GM23338 (cell line): Measurements from ENCODE around the gene PTCD2. TPM values are rescaled to one million over a fixed set of nuclear protein-coding genes. Genes with fewer than 3 reads are reported as not detected.

Experiments
- ATAC-seq: fragments of 200-7000 bp; cut with Tn5 transposase; 3 replicates; pipeline ENCODE4 v1.9.1; 2020
- DNase-seq: peaks from one replicate; pipeline ENCODE4 v3.0.0-alpha.2; 2015; ENCODE audit warnings: low spot score
- H2AFZ ChIP-seq: fragments of 200-600 bp; sonication (generic); 2 replicates; pipeline ENCODE4 v1.8.0; 2016; ENCODE audit warnings: antibody characterized with exemption, mild to moderate bottlenecking, moderate library complexity
- H3F3A ChIP-seq: fragments of 200-600 bp; sonication (generic); replicated peaks from 2 replicates; pipeline ENCODE4 v1.8.0; 2017; ENCODE audit warnings: antibody characterized with exemption, mixed run types, low read depth
- H3K27ac ChIP-seq: fragments of 200-600 bp; sonication (generic); 2 replicates; pipeline ENCODE4 v1.6.1; 2016; ENCODE audit warnings: low read depth
- H3K27me3 ChIP-seq: fragments of 200-600 bp; sonication (generic); 2 replicates; pipeline ENCODE4 v1.8.0; 2016; ENCODE audit warnings: mild to moderate bottlenecking, mixed run types, moderate library complexity; ENCODE audit not compliant: insufficient read depth
- H3K36me3 ChIP-seq: fragments of 200-600 bp; sonication (generic); 2 replicates; pipeline ENCODE4 v1.8.0; 2016; ENCODE audit warnings: mild to moderate bottlenecking; ENCODE audit not compliant: insufficient read depth
- H3K4me1 ChIP-seq: fragments of 200-600 bp; sonication (generic); 2 replicates; pipeline ENCODE4 v1.8.0; 2016; ENCODE audit warnings: mild to moderate bottlenecking, moderate library complexity; ENCODE audit not compliant: insufficient read depth
- H3K4me2 ChIP-seq: fragments of 200-600 bp; sonication (generic); 2 replicates; pipeline ENCODE4 v1.7.1; 2017; ENCODE audit warnings: mixed run types
- H3K4me3 ChIP-seq: fragments of 200-600 bp; sonication (generic); 2 replicates; pipeline ENCODE4 v1.6.1; 2016; ENCODE audit warnings: mixed run types
- H3K79me2 ChIP-seq: fragments of 200-600 bp; sonication (generic); replicated peaks from 2 replicates; pipeline ENCODE4 v1.8.0; 2017; ENCODE audit warnings: mild to moderate bottlenecking; ENCODE audit not compliant: insufficient read depth
- H3K9me2 ChIP-seq: fragments of 200-600 bp; sonication (generic); 2 replicates; pipeline ENCODE4 v1.8.0; 2017; ENCODE audit not compliant: insufficient read depth
- H4K20me1 ChIP-seq: fragments of 200-600 bp; sonication (generic); replicated peaks from 2 replicates; pipeline ENCODE4 v1.8.0; 2017; ENCODE audit warnings: mild to moderate bottlenecking; ENCODE audit not compliant: insufficient read depth
- H3K27ac Mint-ChIP-seq: 2 replicates; pipeline ENCODE4 v1.8.0; 2020; ENCODE audit warnings: inconsistent platforms, mild to moderate bottlenecking, moderate library complexity, mixed read lengths
- H3K27me3 Mint-ChIP-seq: 3 replicates; pipeline ENCODE4 v1.8.0; 2022; ENCODE audit warnings: low read depth, mild to moderate bottlenecking, moderate library complexity, mixed read lengths, inconsistent platforms; ENCODE audit not compliant: insufficient read depth, poor library complexity
- H3K36me3 Mint-ChIP-seq: 3 replicates; pipeline ENCODE4 v1.8.0; 2021; ENCODE audit warnings: low read depth, mild to moderate bottlenecking, inconsistent platforms, moderate library complexity, mixed read lengths
- H3K4me1 Mint-ChIP-seq: 3 replicates; pipeline ENCODE4 v1.8.0; 2020; ENCODE audit warnings: mild to moderate bottlenecking, inconsistent platforms, mixed read lengths
- H3K4me3 Mint-ChIP-seq: 3 replicates; pipeline ENCODE4 v1.8.0; 2021; ENCODE audit warnings: moderate library complexity, mild to moderate bottlenecking, inconsistent platforms, mixed read lengths
- H3K9me3 Mint-ChIP-seq: 3 replicates; pipeline ENCODE4 v1.8.0; 2020; ENCODE audit warnings: moderate library complexity, mild to moderate bottlenecking, inconsistent platforms, mixed read lengths
- EZH2 ChIP-seq: fragments of 200-600 bp; sonication (generic); IDR thresholded peaks from one replicate; pipeline ENCODE4 v1.8.0; 2017; ENCODE audit warnings: antibody characterized with exemption, mild to moderate bottlenecking, low read depth; ENCODE audit not compliant: unreplicated experiment
- EZH2phosphoT487 ChIP-seq: fragments of 200-600 bp; sonication (generic); IDR thresholded peaks from one replicate; pipeline ENCODE4 v1.8.1; 2018; ENCODE audit warnings: antibody characterized with exemption; ENCODE audit not compliant: unreplicated experiment
- POLR2AphosphoS5 ChIP-seq: IDR thresholded peaks from 2 replicates; pipeline ENCODE4 v1.6.1; 2016; ENCODE audit warnings: antibody characterized with exemption, low read depth
- ZNF114 ChIP-seq: fragments of 250-450 bp; sonication (Bioruptor Pico); IDR thresholded peaks from 2 replicates; pipeline ENCODE4 v1.5.0; 2020; ENCODE audit warnings: mild to moderate bottlenecking, moderate library complexity
- polyA plus RNA-seq: library from polyadenylated mRNA; unstranded; fragments of >200 nt; fragmentation: Nextera tagmentation; extraction: Ambion mirVana; gene quantifications from 2 replicates; pipeline ENCODE4 v1.2.1, GENCODE V29; 2016
- total RNA-seq: library from RNA; depleted of rRNA; stranded (reverse); fragments of >200 nt; shearing (Covaris generic); gene quantifications from 2 replicates; pipeline ENCODE4 v1.2.3, GENCODE V29; 2014
- TF ChIP-seq, protein P1 (sequence below): IDR thresholded peaks from 2 replicates; pipeline ENCODE4 v1.6.1; 2016; ENCODE audit warnings: antibody characterized with exemption
- TF ChIP-seq, protein P2 (sequence below), 2 experiments: fragments of 200-600 bp in 1 of 2; sonication (generic) in 1 of 2; conservative IDR thresholded peaks; 2 replicates each; pipeline versions ENCODE4 v1.5.1 to v1.6.1; 2016 to 2017; ENCODE audit warnings: antibody characterized with exemption in 2 of 2, low read depth in 2 of 2, mild to moderate bottlenecking in 2 of 2, moderate library complexity in 1 of 2
- TF ChIP-seq, protein P3 (sequence below): fragments of 250-450 bp; sonication (Bioruptor Pico); IDR thresholded peaks from 2 replicates; pipeline ENCODE4 v1.5.0; 2020; ENCODE audit warnings: mild to moderate bottlenecking, moderate library complexity

PTCD2 gene
- total and polyA plus RNA-seq, 2 experiments from 2014 or later: 8.8 to 14.5 TPM

DNA sequence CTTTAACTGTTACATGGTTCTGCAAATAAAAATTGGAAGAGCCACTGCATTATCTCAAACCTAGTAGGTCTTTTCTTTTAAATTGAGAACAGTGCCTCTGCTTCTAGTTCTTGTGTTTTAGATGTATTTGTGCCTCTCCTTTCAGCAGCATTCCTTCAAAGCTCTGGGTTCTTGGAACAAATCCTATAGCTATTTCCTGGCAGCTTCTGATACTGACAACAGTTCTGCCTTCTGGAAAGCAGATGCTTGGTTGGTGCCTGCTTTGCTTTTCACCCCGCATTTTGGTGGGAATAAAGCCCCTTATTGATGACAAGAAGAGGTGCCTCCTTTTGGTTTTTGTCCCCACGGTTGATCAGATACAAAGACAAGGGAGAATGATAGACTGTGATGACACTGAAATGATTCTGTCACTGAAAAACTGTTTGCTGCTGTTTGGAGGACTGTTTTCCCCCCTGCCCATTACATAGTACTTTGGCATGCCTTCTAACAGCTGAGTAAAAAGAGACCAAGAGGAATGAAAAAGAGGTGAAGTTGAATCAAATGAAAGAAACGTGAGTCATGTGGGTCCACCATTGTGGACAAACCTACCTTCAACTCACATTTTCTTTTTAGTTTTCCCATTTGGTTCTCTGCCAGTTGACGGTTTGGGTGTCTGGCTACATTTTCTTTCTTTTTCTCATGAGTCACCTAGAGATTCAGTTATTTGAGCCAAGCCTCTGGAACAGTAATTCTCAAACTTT, 5.6 kb downstream of the PTCD2 start:
- peaks cover 10% of the 10 kb centered on the region; the same call in 1 of the 2 replicates for H3K79me2 ChIP-seq
- TF ChIP-seq, protein P1, sequence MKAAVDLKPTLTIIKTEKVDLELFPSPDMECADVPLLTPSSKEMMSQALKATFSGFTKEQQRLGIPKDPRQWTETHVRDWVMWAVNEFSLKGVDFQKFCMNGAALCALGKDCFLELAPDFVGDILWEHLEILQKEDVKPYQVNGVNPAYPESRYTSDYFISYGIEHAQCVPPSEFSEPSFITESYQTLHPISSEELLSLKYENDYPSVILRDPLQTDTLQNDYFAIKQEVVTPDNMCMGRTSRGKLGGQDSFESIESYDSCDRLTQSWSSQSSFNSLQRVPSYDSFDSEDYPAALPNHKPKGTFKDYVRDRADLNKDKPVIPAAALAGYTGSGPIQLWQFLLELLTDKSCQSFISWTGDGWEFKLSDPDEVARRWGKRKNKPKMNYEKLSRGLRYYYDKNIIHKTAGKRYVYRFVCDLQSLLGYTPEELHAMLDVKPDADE: no peak
- no peak for TF ChIP-seq ZNF114 (CRISPR knock-in tag)
- TF ChIP-seq, protein P2, sequence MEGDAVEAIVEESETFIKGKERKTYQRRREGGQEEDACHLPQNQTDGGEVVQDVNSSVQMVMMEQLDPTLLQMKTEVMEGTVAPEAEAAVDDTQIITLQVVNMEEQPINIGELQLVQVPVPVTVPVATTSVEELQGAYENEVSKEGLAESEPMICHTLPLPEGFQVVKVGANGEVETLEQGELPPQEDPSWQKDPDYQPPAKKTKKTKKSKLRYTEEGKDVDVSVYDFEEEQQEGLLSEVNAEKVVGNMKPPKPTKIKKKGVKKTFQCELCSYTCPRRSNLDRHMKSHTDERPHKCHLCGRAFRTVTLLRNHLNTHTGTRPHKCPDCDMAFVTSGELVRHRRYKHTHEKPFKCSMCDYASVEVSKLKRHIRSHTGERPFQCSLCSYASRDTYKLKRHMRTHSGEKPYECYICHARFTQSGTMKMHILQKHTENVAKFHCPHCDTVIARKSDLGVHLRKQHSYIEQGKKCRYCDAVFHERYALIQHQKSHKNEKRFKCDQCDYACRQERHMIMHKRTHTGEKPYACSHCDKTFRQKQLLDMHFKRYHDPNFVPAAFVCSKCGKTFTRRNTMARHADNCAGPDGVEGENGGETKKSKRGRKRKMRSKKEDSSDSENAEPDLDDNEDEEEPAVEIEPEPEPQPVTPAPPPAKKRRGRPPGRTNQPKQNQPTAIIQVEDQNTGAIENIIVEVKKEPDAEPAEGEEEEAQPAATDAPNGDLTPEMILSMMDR (conservative IDR thresholded peaks at IDR 0.05; ENCODE audit: low read depth in 2 of 2): no peak
- no peak for TF ChIP-seq EZH2
- TF ChIP-seq EZH2phosphoT487: no peak
- no peak for TF ChIP-seq POLR2AphosphoS5
- TF ChIP-seq, protein P3, sequence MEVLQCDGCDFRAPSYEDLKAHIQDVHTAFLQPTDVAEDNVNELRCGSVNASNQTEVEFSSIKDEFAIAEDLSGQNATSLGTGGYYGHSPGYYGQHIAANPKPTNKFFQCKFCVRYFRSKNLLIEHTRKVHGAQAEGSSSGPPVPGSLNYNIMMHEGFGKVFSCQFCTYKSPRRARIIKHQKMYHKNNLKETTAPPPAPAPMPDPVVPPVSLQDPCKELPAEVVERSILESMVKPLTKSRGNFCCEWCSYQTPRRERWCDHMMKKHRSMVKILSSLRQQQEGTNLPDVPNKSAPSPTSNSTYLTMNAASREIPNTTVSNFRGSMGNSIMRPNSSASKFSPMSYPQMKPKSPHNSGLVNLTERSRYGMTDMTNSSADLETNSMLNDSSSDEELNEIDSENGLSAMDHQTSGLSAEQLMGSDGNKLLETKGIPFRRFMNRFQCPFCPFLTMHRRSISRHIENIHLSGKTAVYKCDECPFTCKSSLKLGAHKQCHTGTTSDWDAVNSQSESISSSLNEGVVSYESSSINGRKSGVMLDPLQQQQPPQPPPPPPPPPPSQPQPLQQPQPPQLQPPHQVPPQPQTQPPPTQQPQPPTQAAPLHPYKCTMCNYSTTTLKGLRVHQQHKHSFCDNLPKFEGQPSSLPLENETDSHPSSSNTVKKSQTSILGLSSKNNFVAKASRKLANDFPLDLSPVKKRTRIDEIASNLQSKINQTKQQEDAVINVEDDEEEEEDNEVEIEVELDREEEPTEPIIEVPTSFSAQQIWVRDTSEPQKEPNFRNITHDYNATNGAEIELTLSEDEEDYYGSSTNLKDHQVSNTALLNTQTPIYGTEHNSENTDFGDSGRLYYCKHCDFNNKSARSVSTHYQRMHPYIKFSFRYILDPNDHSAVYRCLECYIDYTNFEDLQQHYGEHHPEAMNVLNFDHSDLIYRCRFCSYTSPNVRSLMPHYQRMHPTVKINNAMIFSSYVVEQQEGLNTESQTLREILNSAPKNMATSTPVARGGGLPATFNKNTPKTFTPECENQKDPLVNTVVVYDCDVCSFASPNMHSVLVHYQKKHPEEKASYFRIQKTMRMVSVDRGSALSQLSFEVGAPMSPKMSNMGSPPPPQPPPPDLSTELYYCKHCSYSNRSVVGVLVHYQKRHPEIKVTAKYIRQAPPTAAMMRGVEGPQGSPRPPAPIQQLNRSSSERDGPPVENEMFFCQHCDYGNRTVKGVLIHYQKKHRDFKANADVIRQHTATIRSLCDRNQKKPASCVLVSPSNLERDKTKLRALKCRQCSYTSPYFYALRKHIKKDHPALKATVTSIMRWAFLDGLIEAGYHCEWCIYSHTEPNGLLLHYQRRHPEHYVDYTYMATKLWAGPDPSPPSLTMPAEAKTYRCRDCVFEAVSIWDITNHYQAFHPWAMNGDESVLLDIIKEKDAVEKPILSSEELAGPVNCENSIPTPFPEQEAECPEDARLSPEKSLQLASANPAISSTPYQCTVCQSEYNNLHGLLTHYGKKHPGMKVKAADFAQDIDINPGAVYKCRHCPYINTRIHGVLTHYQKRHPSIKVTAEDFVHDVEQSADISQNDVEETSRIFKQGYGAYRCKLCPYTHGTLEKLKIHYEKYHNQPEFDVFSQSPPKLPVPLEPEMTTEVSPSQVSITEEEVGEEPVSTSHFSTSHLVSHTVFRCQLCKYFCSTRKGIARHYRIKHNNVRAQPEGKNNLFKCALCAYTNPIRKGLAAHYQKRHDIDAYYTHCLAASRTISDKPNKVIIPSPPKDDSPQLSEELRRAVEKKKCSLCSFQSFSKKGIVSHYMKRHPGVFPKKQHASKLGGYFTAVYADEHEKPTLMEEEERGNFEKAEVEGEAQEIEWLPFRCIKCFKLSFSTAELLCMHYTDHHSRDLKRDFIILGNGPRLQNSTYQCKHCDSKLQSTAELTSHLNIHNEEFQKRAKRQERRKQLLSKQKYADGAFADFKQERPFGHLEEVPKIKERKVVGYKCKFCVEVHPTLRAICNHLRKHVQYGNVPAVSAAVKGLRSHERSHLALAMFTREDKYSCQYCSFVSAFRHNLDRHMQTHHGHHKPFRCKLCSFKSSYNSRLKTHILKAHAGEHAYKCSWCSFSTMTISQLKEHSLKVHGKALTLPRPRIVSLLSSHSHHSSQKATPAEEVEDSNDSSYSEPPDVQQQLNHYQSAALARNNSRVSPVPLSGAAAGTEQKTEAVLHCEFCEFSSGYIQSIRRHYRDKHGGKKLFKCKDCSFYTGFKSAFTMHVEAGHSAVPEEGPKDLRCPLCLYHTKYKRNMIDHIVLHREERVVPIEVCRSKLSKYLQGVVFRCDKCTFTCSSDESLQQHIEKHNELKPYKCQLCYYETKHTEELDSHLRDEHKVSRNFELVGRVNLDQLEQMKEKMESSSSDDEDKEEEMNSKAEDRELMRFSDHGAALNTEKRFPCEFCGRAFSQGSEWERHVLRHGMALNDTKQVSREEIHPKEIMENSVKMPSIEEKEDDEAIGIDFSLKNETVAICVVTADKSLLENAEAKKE: no peak
- DNase-seq (no peak), ATAC-seq (no peak)
- H3K4me1 Mint-ChIP-seq: peaks cover 21% of the 10 kb centered on the region
- H3K4me3 ChIP-seq: no peak overlapping the region
- no peak overlapping the region for H3K27ac Mint-ChIP-seq
- no peak overlapping the region for H3K4me2 ChIP-seq
- H3K36me3 Mint-ChIP-seq: peaks cover 45% of the 10 kb centered on the region
- no peaks in the 10 kb centered on the region for H3K9me3 Mint-ChIP-seq
- H3K4me3 Mint-ChIP-seq: no peak overlapping the region
- peaks cover 3% of the 10 kb centered on the region for H3K27me3 Mint-ChIP-seq
- H3K9me2 ChIP-seq: no peaks in the 10 kb centered on the region
- H3K27me3 ChIP-seq: no peaks in the 10 kb centered on the region
- H3K27ac ChIP-seq: no peak overlapping the region
- H3F3A ChIP-seq: no peaks in the 10 kb centered on the region
- no peak overlapping the region for H2AFZ ChIP-seq
- no peaks in the 10 kb centered on the region; the same call in 1 of the 2 replicates for H4K20me1 ChIP-seq
- H3K36me3 ChIP-seq: 0 out of 2 replicates have a peak, but pooled peaks cover 6% of the 10 kb centered on the region
- peaks cover 3% of the 10 kb centered on the region; the same call in 1 of the 2 replicates for H3K4me1 ChIP-seq
